K562 (cell line): ENCODE measurements around the gene DHRS13. TPM values are rescaled to one million over a fixed set of nuclear protein-coding genes. Genes with fewer than 3 reads are reported as not detected.

Source experiments
- BCLAF1 ChIP-seq, 2 experiments: fragments of 450-650 bp in 1 of 2; IDR thresholded peaks; 2 replicates each; pipeline ENCODE4 v1.6.1; 2011 to 2017; ENCODE audit warnings: low read depth in 2 of 2, antibody characterized with exemption in 1 of 2, borderline replicate concordance in 1 of 2, low read length in 1 of 2, mild to moderate bottlenecking in 1 of 2, mixed read lengths in 1 of 2; ENCODE audit not compliant: control insufficient read depth in 1 of 2
- CSDE1 ChIP-seq, 2 experiments: fragments of 450-650 bp; IDR thresholded peaks; 2 replicates each; pipeline ENCODE4 v1.6.1; 2016; ENCODE audit warnings: mild to moderate bottlenecking in 1 of 2
- FOS ChIP-seq: IDR thresholded peaks from 3 replicates; pipeline ENCODE4 v1.6.1; 2011; ENCODE audit not compliant: insufficient read length; ENCODE audit errors: extremely low read depth
- ID3 ChIP-seq, 2 experiments: fragments of 250-450 bp in 1 of 2; fragments of 450-650 bp in 1 of 2; sonication (Bioruptor Pico) in 1 of 2; IDR thresholded peaks; 2 replicates each; pipeline versions ENCODE4 v1.6.1 to v1.8.0; 2016 to 2021; ENCODE audit warnings: mild to moderate bottlenecking in 2 of 2, moderate library complexity in 2 of 2, missing compliant biosample characterization in 1 of 2, missing genetic modification characterization in 1 of 2
- KDM5B ChIP-seq: fragments of 200-600 bp; sonication (generic); IDR thresholded peaks from 2 replicates; pipeline ENCODE4 v1.6.1; 2012; ENCODE audit warnings: low read depth, mild to moderate bottlenecking, moderate library complexity, low read length, control low read depth, inconsistent platforms; ENCODE audit not compliant: insufficient replicate concordance
- KLF16 ChIP-seq: IDR thresholded peaks from 2 replicates; pipeline ENCODE4 v1.6.1; 2016; ENCODE audit warnings: antibody characterized with exemption
- MAFG ChIP-seq: fragments of 450-650 bp; conservative IDR thresholded peaks from 2 replicates; pipeline ENCODE4 v1.6.1; 2016; ENCODE audit warnings: missing genetic modification characterization, missing compliant biosample characterization
- MBD2 ChIP-seq: sonication (generic); IDR thresholded peaks from 2 replicates; pipeline ENCODE4 v1.6.1; 2016; ENCODE audit warnings: low read depth, borderline replicate concordance
- MCM2 ChIP-seq: fragments of 450-650 bp; IDR thresholded peaks from 2 replicates; pipeline ENCODE4 v1.6.1; 2017; ENCODE audit warnings: low read depth, mild to moderate bottlenecking
- NFIC ChIP-seq: fragments of 450-650 bp; IDR thresholded peaks from 2 replicates; pipeline ENCODE4 v1.6.1; 2017; ENCODE audit warnings: mild to moderate bottlenecking, inconsistent platforms
- YY1 ChIP-seq, 3 experiments: IDR thresholded peaks; 2 replicates each; pipeline ENCODE4 v1.6.1; 2011; ENCODE audit warnings: low read length in 2 of 3, mild to moderate bottlenecking in 2 of 3, moderate library complexity in 2 of 3, borderline replicate concordance in 1 of 3, control low read depth in 1 of 3, low read depth in 1 of 3; ENCODE audit not compliant: insufficient read depth in 3 of 3, insufficient replicate concordance in 2 of 3, control insufficient read depth in 1 of 3, insufficient read length in 1 of 3; ENCODE audit errors: extremely low read depth in 1 of 3
- ZBTB7A ChIP-seq: IDR thresholded peaks from 2 replicates; pipeline ENCODE4 v1.6.1; 2011; ENCODE audit warnings: low read depth, mild to moderate bottlenecking, low read length, moderate library complexity, borderline replicate concordance; ENCODE audit not compliant: control insufficient read depth
- ZKSCAN8 ChIP-seq: fragments of 200-800 bp; sonication (Bioruptor generic); IDR thresholded peaks from 2 replicates; pipeline ENCODE4 v1.6.1; 2016; ENCODE audit warnings: missing genetic modification characterization, missing compliant biosample characterization
- ZNF449 ChIP-seq: fragments of 250-450 bp; sonication (Bioruptor Pico); IDR thresholded peaks from 2 replicates; pipeline ENCODE4 v1.8.0; 2022; ENCODE audit warnings: moderate library complexity, mild to moderate bottlenecking, inconsistent platforms
- ZNF561 ChIP-seq: fragments of 450-650 bp; formaldehyde crosslinking; conservative IDR thresholded peaks from 2 replicates; pipeline ENCODE4 v1.4.0; 2020; ENCODE audit warnings: mild to moderate bottlenecking, moderate library complexity
- polyA plus RNA-seq, 8 experiments: library from polyadenylated mRNA; depleted of rRNA in 4 of 8; stranded (reverse) in 5 of 8; unstranded in 3 of 8; fragments of >200 nt; fragmentation: Nextera tagmentation in 2 of 8; fragmentation: Illumina TruSeq in 1 of 8; extraction: Ambion mirVana in 2 of 8; extraction: Trizol in 1 of 8; gene quantifications; 2 replicates each; pipeline versions ENCODE4 v1.2.1 to v1.2.3, GENCODE V29; 2011 to 2014; ENCODE audit warnings: inconsistent platforms in 1 of 8, missing spikeins in 1 of 8
- total RNA-seq, 7 experiments: library from RNA; depleted of rRNA in 6 of 7; stranded (reverse); fragments of >200 nt in 6 of 7; fragmentation: Illumina TruSeq in 2 of 7; extraction: Trizol in 2 of 7; gene quantifications; 2 replicates each; pipeline versions ENCODE4 v1.2.1 to v1.2.3, GENCODE V29; 2011 to 2021; ENCODE audit warnings: low replicate concordance in 1 of 7
- TF ChIP-seq, protein P1 (sequence below): fragments of 450-650 bp; IDR thresholded peaks from 2 replicates; pipeline ENCODE4 v1.6.1; 2018; ENCODE audit not compliant: partially characterized antibody

DHRS13 gene
- total and polyA plus RNA-seq, 9 of the 15 experiments (the other 6 are each of a cell fraction or from before 2014, with no cell fraction given), result 0.32 to 52.3 (median 34.3) TPM; not detected in 1

GRCh38 chr17:28854457-28855335 is 48.2 kb downstream of the DHRS13 start, which contains the start of gene ERAL1 (continued):
- peak; percentile 47; the same call in 1 of the 2 replicates for TF ChIP-seq NFIC
- TF ChIP-seq MCM2, result no peak
- no peak for TF ChIP-seq ZNF449 (CRISPR knock-in tag)
- no peak for TF ChIP-seq KLF16
- TF ChIP-seq KDM5B, result peak; percentile 84
- peak; percentile 44; the same call in 1 of the 2 replicates for TF ChIP-seq ZBTB7A
- TF ChIP-seq CSDE1 (IDR thresholded peaks at IDR 0.05), result peak in 1 of 2 experiments; percentile 58; a peak in 1 of 4 replicates
- no peak for TF ChIP-seq ZKSCAN8 (CRISPR knock-in tag)
- peak; percentile 47 for TF ChIP-seq FOS
- no peak for TF ChIP-seq ID3 (CRISPR knock-in tag; IDR thresholded peaks at IDR 0.05)
- peak; percentile 79; the same call in 1 of the 2 replicates for TF ChIP-seq ID3 (tag; IDR thresholded peaks at IDR 0.05)
- peak; percentile 97 to 99 (median 99) for TF ChIP-seq YY1 (IDR thresholded peaks at IDR 0.05; ENCODE audit: borderline replicate concordance in 1 of 3, control insufficient read depth in 1 of 3, extremely low read depth in 1 of 3, insufficient read depth in 3 of 3, insufficient read length in 1 of 3, insufficient replicate concordance in 2 of 3, low read depth in 1 of 3, low read length in 2 of 3)
- no peak for TF ChIP-seq BCLAF1 (IDR thresholded peaks at IDR 0.05; ENCODE audit: borderline replicate concordance in 1 of 2, control insufficient read depth in 1 of 2, low read depth in 2 of 2, low read length in 1 of 2)
- TF ChIP-seq ZNF561, result no peak
- TF ChIP-seq MAFG (tag), result no peak
- TF ChIP-seq, protein P1, sequence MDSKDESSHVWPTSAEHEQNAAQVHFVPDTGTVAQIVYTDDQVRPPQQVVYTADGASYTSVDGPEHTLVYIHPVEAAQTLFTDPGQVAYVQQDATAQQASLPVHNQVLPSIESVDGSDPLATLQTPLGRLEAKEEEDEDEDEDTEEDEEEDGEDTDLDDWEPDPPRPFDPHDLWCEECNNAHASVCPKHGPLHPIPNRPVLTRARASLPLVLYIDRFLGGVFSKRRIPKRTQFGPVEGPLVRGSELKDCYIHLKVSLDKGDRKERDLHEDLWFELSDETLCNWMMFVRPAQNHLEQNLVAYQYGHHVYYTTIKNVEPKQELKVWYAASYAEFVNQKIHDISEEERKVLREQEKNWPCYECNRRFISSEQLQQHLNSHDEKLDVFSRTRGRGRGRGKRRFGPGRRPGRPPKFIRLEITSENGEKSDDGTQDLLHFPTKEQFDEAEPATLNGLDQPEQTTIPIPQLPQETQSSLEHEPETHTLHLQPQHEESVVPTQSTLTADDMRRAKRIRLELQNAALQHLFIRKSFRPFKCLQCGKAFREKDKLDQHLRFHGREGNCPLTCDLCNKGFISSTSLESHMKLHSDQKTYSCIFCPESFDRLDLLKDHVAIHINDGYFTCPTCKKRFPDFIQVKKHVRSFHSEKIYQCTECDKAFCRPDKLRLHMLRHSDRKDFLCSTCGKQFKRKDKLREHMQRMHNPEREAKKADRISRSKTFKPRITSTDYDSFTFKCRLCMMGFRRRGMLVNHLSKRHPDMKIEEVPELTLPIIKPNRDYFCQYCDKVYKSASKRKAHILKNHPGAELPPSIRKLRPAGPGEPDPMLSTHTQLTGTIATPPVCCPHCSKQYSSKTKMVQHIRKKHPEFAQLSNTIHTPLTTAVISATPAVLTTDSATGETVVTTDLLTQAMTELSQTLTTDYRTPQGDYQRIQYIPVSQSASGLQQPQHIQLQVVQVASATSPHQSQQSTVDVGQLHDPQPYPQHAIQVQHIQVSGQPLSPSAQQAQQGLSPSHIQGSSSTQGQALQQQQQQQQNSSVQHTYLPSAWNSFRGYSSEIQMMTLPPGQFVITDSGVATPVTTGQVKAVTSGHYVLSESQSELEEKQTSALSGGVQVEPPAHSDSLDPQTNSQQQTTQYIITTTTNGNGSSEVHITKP, result peak; percentile 95
- peak; percentile 95 for TF ChIP-seq MBD2
